NCI-H2196 treated with DMSO at 0.1 percent for 48 hours (cell line): ENCODE measurements around the gene ZNF524.
A peak's percentile ranks its signal among the peaks of the same experiment; 100 is the strongest.

Source experiments
- DNase-seq: peaks from one replicate; lab custom pipeline; 2025; ENCODE audit not compliant: unreplicated experiment; lab: John Stamatoyannopoulos, UW

Gene ZNF524

DNA sequence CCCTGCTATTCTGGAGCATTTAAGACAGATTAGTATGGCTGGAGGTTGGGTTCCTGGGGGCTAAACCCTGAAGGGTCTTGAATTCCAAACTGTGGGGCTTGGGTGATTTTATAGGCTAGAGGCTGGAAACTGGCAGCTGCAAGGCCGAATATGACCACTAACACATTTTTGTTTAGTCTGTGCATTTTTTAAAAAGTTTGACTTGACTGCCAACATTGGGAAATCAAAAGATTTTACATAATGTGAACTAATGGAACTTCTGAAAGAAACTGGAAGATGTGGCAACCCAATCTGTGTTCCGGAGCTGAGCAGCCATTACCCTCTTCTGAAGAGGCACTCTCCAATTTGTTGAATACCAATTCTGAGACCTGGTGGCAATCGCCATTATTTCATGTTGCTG lies 19.2 kb downstream of the ZNF524 start:
- no peak for DNase-seq

DNA sequence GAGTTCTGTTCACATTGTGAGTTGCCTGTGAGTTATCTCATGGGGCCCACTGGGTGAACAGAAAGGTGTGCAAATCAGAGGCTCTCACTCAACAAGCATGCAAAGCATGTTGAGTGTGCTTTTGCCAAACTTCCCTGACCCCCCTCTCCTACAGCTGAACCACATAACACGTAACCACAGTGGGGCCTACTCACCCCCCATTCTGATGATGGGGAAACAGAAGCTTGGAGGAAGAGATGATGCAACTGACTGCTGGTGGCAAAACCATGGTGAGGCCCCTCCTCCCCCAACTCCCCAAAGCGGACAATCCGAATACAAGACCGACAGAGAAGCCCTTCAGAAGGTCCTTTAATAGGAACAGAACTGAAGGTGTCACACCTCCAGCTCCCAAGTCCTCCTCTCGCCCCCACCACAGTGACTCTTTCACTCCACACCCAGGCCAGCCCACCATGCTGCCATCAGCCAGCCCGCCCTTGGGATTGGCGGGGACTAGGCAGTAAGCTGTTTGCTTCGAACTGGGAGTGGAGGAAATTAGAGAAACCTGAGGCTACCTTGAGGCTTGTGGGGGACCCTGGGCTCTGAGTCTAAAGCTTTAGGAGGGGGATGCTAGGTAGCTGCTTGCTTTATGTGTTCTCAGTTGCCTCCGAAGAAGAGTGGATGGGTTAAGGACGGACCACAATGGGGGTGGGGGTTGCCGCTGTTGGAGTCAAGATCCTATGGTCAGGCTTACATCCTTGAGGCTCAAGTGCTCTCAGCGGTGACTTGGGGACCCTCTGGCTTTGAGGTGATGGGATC lies 20.5 kb downstream of the ZNF524 start:
- no peak for DNase-seq

DNA sequence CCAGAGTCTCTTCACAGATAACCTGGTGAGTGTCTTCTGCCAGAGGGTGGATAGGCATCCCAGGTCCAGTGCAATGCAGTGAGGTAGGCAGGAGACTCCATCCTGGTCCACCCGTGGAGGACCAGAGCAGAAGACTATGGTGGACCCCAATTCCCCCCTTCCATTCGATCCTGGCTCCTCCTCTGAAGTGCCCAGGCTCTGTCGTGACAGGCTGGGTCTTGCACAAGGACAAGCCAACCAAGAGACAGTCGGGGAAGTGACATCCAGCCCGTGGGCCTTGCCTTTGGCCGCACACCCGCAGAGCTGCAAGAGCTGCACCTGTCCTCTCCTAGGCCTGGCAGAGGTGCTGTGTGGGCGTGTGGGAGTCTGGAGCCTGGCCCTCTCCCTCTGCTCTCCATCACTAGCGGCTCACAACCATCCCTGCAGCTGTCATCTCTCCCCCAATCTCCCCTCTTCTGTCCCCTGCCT lies 21.2 kb downstream of the ZNF524 start:
- DNase-seq, result no peak

DNA sequence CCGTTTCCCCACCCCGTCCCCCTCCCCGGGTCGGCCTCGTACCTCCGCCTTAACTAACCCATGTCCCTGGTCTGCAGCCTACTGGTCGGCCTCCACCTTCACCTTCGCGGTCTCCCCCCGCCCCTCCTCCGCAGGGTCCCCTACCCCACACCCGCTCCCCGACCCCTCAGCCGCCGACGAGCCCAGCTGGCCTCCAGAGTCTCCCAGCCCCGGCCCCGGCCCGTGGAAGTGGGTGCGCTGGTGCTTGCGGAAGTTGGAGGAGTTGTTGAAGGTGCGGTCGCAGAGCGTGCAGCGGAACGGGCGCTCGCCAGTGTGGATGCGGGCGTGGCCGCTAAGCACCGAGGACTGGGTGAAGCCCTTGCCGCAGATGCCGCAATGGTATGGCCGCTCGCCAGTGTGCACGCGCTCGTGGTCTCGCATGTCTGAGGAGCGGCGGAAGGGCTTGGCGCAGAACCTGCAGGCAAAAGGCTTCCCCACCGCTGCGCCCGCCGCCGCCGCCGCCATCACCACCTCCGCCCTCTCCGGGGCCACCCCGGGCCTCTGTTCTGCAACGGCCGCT lies 21.7 kb downstream of the ZNF524 start:
- DNase-seq, result no peak

DNA sequence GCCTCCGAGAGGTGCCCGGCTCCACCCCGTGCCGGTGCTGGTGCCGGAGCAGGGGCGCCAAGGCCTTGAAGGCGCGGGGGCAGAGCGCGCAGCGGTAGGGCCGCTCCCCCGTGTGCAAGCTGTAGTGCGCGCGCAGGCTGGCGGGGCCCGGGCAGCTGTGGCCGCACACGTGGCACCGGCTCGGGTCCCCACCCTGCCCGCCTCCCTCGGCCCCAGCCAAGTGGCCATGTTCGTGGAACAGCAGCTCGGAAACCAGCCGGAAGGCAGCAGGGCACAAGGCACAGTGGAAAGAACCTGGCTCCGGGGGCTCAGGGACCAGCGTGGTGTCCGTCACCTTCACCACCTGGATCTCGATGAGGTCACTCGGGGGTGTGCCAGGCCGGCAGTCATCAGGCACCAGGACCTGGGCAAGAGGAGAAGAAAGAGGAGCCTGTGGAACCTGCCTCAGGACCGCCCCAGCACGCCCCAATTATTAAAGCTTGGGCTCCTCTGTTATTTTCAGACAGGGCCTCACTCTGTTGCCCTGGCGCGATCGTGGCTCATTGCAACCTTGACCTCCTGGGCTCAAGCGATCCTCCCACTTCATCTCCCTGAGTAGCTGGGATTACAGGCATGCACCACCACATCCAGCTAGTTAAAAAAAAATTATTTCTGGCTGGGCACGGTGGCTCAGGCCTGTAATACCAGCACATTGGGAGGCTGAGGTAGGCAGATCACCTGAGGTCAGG lies 22.3 kb downstream of the ZNF524 start:
- no peak for DNase-seq

DNA sequence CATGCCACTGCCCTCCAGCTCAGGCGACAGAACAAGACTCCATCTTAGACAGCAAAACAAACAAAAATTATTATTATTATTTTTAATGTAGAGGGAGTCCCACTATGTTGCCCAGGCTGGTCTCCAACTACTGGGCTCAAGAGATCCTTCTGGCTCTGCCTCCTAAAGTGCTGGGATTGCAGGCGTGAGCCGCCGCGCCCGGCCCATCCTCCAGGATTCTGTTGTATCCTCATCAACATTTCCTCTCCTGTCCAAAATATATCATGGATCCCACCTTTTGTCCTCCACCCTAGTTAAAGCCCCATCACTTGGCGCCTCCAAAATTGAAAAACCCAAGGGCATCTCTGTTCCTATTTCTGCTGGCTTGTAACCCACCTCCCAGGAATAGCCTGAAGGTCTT lies 23.0 kb downstream of the ZNF524 start:
- DNase-seq, result no peak

DNA sequence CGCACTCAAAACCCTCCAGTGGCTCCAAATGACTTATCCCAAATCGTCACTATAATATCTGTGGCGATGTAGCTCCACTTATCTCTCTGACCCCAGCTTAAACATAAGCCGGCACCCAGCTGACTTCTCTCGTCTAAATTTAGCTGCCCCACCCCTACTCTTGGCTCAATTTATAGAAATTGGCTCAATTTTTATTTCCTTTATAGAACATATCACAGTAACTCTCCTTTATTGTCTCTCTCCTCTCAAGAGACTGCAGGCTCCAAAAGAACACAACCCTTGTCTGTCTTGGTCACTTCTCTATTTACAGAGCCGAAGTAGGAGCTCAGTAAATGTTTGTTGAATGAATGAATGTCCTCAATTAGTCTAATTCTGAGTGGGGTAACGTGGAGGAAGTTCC lies 23.5 kb downstream of the ZNF524 start:
- no peak for DNase-seq

DNA sequence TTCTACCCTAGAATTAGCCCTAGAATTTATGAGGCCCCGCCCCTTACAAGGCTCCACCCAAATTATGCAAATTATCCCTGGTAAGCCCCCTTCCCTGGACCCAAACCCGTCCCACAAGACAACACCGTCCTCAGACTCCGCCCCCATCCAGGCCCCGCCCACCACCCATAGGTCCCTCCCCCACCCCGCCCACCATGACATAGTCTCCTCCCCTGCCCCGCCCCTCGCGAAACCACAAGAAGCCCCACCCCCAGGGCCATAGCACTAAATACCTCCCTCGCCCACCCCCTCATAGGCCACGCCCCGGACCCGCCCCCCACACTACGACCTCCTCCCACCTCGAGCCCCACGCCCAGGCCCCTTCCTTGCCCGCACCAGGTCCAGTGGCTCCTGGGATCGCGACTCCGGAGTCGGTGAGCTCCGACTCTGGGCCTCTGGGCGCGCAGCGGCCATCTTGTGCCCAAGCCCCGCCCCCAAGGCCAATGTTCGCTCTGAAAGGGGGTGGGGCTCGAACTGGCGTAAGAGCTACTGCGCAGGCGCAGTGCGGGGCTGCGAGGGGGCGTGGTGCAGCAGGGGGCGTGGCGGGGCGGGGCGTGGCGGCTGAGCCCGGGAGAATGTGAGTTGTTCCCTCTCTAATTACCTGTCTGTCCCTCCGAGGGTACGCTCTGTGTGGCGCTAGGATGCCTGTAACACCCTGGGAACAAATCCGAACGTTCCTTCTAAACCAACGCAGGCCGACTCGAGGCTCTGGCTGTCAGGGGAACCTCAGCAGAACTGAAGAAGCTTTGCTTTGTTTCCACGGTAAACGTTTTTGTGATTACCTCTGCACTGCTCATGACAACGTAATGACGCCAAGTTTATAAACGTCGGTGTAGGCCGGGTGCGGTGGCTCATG lies 24.3 kb downstream of the ZNF524 start, which contains the start of gene ZNF784:
TSS of gene ZNF784 (minus strand) at position 458 of the 895 bp plus-strand sequence. CDS start at position 453, 5 bp downstream.
- DNase-seq, result peak; percentile 90

DNA sequence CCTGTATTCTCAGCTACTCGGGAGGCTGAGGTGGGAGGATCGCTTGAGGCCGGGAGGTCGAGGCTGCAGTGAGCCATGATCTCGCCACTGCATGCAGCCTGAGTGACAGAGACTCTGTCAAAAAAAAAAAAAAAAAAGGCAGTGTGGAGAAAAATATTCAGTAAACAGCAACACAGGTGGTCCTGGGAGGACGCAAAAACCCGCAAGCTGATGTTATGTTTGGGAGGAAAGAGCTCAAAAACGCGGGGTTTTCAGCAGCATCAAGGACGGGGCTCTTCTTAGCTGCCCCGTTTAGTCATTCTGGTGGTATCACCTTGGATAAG lies 24.9 kb downstream of the ZNF524 start:
- DNase-seq, result no peak

DNA sequence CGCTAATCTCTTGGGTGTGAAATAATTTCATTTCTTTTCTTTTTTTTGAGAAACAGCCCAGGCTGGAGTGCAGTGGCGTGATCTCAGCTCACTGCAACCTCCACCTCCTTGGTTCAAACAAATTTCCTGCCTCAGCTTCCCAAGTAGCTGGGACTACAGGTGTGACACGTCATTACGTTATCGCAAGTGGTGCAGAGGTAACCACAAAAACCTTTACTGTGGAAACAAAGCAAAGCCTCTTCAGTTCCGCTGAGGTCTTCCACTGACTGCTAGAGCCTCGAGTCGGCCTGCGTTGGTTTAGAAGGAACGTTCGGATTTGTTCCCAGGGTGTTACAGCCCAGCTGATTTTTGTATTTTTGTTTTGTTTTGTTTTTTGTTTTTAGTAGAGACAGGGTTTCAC lies 26.3 kb downstream of the ZNF524 start:
- no peak for DNase-seq

DNA sequence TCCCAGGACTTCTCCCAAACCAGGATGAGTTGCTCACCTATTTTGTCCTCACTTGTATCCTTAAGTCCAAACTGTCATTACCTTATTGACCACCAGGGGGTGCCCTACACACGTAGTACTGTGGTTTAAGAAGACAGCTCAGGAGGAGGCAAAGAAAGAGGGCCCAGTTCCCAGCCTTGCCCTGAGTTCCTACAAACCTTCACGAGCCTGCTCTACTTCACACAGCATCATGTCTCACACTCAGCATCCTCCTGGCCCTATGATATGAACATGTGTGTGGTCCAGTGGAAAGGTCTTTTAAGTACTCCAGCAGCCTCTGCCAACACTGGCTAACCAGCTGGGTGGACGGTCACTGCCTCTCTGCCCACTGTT lies 32.4 kb downstream of the ZNF524 start:
- peak; percentile 80 for DNase-seq

DNA sequence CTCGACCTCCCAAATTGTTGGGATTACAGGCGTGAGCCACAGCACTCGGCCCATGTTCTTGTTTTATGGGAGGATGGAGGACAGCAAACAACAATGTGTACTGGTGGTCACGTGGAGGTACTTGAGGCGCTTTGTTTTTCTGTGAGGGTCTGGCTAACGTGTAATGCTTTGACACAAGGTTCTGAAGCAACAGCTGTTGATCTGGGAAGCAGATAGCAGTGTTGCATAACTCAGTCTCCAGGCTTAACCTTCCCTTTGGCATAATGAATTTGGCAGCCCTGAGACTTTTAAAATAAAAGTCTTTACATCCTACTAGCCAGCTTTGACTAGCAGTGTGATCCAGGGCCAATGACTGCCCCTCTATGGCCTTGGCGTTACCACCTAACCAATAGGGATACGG lies 33.8 kb downstream of the ZNF524 start:
- DNase-seq, result no peak

DNA sequence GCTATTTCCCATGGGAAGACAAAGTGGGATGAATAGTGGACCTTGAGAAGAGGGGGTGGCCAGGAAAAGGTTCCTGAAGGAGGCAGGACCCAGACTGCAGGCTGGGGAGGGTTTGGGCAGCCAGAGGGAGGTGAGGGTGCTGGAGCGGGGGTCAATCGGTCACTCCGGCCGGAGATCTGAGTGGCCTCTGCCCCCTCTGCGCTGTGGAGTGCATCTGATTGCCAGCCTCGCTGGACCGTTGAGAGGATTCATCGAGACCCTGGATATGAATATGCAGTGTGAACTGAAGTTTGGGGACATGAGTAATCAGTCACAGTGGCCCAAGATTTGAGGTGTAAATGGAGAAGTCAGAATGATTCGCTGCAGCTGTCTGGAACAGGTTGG lies 35.2 kb downstream of the ZNF524 start:
- no peak for DNase-seq

DNA sequence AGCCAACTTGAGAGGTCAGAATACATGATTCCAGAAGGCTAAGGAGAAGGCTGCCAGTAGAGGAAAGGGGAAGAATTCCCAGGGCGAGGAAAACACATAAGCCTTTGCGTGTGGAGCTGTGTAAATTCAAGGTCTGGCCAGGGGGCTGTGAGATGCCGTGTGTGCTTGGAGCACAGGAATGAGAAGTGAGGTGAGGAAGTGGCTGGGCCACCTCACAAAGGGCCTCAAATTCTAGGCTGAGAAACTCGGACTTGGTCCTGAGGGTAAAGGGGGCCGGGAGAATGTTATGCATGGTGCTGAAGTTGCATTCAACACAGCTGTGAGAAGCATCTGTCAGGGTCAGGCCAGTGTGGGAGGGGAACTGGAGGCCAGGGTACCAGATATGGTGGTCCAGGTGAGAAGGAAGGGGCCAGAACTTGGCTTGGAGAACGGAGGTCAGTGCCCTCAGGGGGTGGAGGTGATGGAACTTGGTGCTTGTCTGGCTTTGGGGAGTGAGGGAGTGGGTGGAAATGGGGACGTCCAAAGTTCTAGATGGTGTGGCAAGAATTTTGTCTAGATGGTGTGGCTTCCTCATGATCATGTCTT lies 35.9 kb downstream of the ZNF524 start:
- DNase-seq, result no peak

DNA sequence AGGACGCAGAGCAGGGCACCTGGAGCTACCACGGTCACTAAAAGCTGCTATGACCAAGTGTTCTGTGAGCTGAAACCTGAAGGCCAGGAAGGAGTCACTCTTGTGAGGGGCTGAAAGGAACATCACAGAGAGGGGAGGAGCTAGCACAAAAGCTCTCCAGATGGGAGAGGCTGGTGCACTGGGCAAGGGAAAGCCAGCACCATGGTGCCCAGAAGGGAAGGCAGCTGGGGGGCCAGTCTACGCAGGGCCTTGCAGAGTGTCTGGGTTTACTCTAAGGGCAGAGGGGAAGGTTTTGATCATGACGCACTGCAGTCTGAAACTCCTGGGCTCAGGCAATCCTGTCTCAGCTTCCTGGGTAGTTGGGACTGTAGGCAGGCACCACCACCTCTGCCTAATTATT lies 36.6 kb downstream of the ZNF524 start:
- no peak for DNase-seq

DNA sequence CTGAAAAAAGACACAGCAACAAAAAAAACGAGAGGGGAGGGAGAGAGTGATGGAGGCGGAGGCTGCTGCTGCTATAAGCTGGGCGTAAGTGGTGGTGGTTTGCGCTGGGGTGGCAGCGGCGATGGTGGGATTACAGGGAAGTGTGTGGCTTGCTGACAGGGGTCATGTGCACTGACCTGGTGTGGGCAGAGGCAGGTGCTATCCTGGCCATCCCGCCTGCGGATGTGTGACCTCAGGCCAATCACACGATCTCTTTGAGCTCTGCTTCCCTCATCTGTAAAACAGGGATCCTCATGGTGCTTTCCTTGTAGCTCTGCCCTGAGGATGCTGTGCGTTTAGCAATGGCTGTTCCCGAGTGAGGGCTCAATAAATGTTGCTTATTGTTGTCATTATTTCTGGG lies 37.4 kb downstream of the ZNF524 start:
- no peak for DNase-seq

DNA sequence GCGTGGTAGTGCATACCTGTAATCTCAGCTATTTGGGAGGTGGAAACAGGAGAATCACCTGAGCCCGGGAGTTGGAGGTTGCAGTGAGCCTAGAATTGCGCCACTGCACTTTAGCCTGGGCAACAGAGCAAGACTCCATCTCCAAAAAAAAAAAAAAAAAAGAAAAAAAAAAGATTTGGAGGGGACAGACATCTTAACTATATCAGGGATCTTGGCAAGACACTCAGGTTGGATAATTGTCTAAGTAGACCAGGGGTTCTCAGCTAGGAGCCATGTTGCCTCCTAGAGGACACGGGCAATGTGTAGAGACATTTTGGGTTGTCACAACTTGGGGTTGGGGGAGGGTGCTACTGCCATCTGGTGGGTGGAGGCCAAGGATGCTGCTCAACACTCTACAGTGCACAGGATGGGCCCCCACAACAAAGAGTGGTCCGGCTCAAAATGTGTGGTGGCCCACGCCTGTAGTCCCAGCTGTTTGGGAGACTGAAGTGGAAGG lies 38.8 kb downstream of the ZNF524 start:
- DNase-seq, result no peak

DNA sequence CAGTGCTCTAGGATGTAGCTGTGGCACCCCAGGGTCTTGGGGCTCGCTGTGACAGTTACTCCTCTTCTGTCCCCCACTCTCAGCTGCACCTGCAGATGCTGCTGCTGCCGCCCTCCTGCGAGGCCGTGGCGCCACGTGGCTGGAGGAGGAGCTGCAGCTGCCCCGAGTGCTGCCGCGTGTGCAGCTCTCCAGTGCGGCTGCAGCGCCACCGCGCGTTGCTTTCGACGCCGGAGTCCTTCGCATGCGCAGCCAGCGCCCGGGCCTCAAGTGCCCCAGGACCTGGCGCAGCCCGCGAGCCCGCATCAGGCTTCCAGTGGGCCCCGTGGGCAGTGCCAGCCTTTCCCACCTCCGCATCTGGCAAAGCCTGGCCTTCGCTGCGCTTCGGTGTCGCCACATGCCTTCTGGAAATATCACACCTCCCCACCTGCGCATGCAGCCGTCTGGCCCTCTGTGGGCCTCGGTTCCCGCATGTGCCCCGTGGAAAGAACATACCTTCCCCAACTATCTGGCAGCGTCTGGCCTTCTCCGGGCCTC lies 40.0 kb downstream of the ZNF524 start:
- DNase-seq, result peak; percentile 78

DNA sequence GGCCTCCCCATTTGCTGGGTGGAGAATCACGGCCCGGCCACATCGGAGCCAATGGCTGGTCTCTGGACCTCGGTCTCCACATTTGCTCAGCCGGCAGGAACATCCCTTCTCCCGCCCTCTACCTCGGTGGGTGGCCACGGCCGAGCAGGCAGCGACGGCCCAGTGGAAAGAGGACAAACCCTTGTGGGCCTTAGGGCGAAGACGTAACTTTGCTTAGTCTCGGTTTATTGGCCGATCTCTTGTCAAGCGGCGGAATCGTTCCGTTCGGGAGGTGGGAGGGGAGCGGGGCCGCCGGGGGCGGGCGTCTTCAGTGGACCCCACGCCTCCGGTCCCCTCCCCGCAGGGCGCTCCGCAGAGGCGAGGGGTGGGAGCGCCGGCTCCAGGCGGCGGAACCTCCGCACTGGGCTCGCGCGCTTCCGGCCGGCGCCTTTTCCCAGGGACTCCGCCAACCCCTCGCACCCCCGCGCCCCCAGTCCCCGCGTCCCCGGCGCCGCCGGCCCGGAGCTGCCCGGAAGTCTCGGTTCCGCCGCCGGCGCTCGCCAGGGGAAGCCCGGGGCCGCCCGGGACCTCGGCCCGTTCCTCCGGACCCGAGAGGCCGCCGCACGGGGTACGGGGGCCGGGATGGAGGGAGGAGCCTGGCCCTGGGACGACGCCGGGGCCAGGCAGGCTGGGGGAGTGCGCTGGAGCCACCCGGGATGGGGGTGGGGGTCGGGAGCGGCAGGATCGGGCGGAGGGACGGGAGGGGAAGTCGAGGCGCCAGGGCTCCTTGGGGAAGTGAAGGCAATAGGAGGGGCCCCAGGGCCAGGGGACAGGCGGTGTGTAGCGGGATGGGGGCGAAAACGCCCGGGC lies 40.7 kb downstream of the ZNF524 start, which contains the start of gene ZNF580:
TSS of gene ZNF580 (plus strand) at position 426 of the 849 bp plus-strand sequence. CDS start 1,507 bp downstream, outside the sequence.
- peak; percentile 40 for DNase-seq
